K562 (cell line): ENCODE data around the gene MRPL41. TPM values are rescaled to one million over a fixed set of nuclear protein-coding genes. Genes with fewer than 3 reads are reported as not detected.
A peak's percentile ranks its signal among the peaks of the same experiment; 100 is the strongest.

Experiments used
- CEBPZ ChIP-seq: fragments of 150-350 bp; IDR thresholded peaks from 2 replicates; pipeline ENCODE4 v1.6.1; 2014; ENCODE audit warnings: low read depth, mild to moderate bottlenecking, low read length, borderline replicate concordance
- FOS ChIP-seq: IDR thresholded peaks from 3 replicates; pipeline ENCODE4 v1.6.1; 2011; ENCODE audit not compliant: insufficient read length; ENCODE audit errors: extremely low read depth
- RBM39 ChIP-seq: fragments of 200-400 bp; formaldehyde crosslinking; optimal IDR thresholded peaks from 2 replicates; pipeline ENCODE3; 2018; ENCODE audit warnings: low read depth, low read length
- REST ChIP-seq, 2 experiments: fragments of 450-650 bp; formaldehyde crosslinking in 1 of 2; IDR thresholded peaks; 2 replicates each; pipeline versions ENCODE4 v1.4.0 to v1.6.1; 2014 to 2020; ENCODE audit warnings: mild to moderate bottlenecking in 2 of 2, borderline replicate concordance in 1 of 2, low read depth in 1 of 2
- ZNF318 ChIP-seq, 2 experiments: fragments of 450-650 bp; IDR thresholded peaks; 2 replicates each; pipeline ENCODE4 v1.6.1; 2016; ENCODE audit warnings: mild to moderate bottlenecking in 2 of 2, borderline replicate concordance in 1 of 2, low read depth in 1 of 2, moderate library complexity in 1 of 2
- polyA plus RNA-seq, 8 experiments: library from polyadenylated mRNA; depleted of rRNA in 4 of 8; stranded (reverse) in 5 of 8; unstranded in 3 of 8; fragments of >200 nt; fragmentation: Nextera tagmentation in 2 of 8; fragmentation: Illumina TruSeq in 1 of 8; extraction: Ambion mirVana in 2 of 8; extraction: Trizol in 1 of 8; gene quantifications; 2 replicates each; pipeline versions ENCODE4 v1.2.1 to v1.2.3, GENCODE V29; 2011 to 2014; ENCODE audit warnings: inconsistent platforms in 1 of 8, missing spikeins in 1 of 8
- total RNA-seq, 7 experiments: library from RNA; depleted of rRNA in 6 of 7; stranded (reverse); fragments of >200 nt in 6 of 7; fragmentation: Illumina TruSeq in 2 of 7; extraction: Trizol in 2 of 7; gene quantifications; 2 replicates each; pipeline versions ENCODE4 v1.2.1 to v1.2.3, GENCODE V29; 2011 to 2021; ENCODE audit warnings: low replicate concordance in 1 of 7

The MRPL41 gene
- total and polyA plus RNA-seq, 9 of the 15 experiments (the other 6 are each of a cell fraction or from before 2014, with no cell fraction given): 2.6 to 259 (median 21.6) TPM

- no peak for TF ChIP-seq CEBPZ
- peak; percentile 62 for TF ChIP-seq FOS
- no peak for TF ChIP-seq ZNF318 (IDR thresholded peaks at IDR 0.05; ENCODE audit: borderline replicate concordance in 1 of 2, low read depth in 1 of 2)
- TF ChIP-seq REST (IDR thresholded peaks at IDR 0.05; ENCODE audit: borderline replicate concordance): peak; percentile 43; the same call in 1 of the 2 replicates
- TF ChIP-seq REST (CRISPR knock-in tag; IDR thresholded peaks at IDR 0.05; ENCODE audit: low read depth): no peak
- no peak for TF ChIP-seq RBM39
Observed at GRCh38 chr9:137551264-137552021, at the start of gene MRPL41 (continued).
